ENCODE data around the gene NCOA5.
"Not testable (repeated sequence)": the region's sequence is repeated elsewhere in the genome, so short reads cannot be mapped to it uniquely, and the experiment has no call there.

NCOA5 gene

DNA sequence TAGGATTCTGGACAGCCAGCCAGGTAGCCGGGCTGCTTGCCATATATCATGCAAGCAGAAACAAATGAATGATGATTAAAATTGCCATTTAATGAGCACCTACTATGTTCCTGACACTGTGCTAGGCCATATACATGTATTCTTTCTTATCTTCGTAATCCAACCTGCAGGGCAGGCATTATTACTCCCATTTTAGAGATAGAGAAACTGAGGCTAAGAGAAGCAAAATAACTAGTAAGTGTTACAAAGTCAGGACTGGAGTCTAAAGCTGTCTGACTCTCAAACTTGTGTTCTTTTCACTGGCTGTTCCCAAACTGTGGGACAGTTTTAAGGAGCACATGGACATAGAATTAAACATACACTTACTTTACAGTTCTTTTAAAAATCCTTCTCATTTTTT lies 30.4 kb upstream of the NCOA5 start:
- DNase-seq (ENCODE audit: low read depth) = no peak

DNA sequence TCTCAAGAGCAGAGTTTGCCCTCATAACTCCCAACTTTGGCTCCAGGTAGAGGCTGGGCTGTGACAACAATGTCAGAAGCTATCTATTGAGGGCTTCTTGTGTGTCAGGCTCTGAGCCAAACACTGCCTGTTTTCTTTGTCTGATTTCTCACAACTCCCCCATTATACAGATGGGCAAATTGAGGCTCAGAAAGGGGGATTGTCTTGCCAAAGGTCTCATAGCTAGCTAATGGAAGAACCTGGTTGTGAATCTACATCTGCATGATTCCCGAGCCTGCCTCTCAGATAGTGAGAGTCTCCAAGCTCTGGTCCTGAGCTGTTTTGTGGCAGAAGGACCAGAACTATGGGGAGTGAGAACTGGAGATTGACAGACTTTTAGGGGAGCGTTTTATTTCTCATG lies 29.8 kb upstream of the NCOA5 start:
- no peak for DNase-seq (ENCODE audit: low read depth)

- no peak for DNase-seq (ENCODE audit: low read depth)
Measured at GRCh38 chr20:46119028-46119546, 29.3 kb upstream of the NCOA5 start.

DNA sequence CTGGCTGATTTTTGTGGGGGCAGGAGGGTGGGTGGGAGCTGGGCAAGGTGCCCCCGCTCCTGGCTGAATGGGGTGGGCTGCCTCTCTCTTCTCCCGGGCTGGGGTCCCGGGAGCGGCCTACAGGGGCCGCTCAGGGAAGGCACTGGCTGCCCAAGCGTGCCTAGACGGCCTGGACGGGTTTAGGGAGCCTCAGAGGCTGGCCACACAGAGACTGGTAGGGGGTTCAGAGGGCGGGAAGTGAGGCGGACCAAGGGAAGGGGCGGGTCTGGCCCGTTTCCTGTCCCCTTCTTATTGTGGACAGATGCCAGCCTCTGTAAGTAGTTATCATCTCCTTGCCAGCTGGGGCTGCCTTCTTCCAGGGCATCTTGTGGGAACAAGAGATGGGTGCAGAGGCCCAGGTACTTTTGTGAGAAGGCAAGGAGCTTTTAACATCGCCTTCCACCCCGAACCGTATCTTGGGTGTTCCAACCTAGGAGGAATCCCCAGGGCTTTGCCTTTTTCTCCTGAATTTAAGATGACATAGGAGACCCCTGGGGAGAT lies 28.8 kb upstream of the NCOA5 start:
- no peak for DNase-seq (ENCODE audit: low read depth)

- DNase-seq (ENCODE audit: low read depth) = peak; percentile 55
Measured at GRCh38 chr20:46117704-46118467, 28.1 kb upstream of the NCOA5 start, which contains the start of gene CD40. Gene CD40, plus strand, starts transcription at chr20:46118314. Its CDS starts 30 bp downstream, at chr20:46118344.

- DNase-seq (ENCODE audit: low read depth) = no peak
Measured at GRCh38 chr20:46114449-46114848, 24.7 kb upstream of the NCOA5 start.

GRCh38 chr20:46113113-46113470 lies 23.3 kb upstream of the NCOA5 start:
- DNase-seq (ENCODE audit: low read depth) = no peak

GRCh38 chr20:46112430-46113112 lies 22.8 kb upstream of the NCOA5 start:
- no peak for DNase-seq (ENCODE audit: low read depth)

DNA sequence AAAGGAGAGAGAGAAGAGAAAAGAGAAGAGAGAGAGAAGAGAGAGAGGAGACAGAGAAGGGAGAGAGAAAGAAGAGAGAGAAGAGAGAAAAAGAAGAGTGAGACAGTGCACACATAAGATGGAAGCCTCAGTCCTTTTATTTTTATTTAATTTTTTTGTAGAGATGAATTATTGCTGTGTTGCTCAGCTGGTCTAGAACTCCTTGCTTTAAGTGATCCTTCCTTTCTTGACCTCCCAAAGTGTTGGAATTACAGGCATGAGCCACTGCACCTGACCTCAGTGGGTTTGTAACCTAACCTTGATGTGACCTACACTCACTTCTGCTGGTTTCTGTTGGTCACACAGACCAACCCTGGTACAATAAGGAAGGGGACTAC lies 22.1 kb upstream of the NCOA5 start:
- no peak for DNase-seq (ENCODE audit: low read depth)

GRCh38 chr20:46111028-46111835 lies 21.5 kb upstream of the NCOA5 start:
- no peak for DNase-seq (ENCODE audit: low read depth)

- DNase-seq (ENCODE audit: low read depth) = no peak
Measured at GRCh38 chr20:46108976-46109375, 19.2 kb upstream of the NCOA5 start.

DNA sequence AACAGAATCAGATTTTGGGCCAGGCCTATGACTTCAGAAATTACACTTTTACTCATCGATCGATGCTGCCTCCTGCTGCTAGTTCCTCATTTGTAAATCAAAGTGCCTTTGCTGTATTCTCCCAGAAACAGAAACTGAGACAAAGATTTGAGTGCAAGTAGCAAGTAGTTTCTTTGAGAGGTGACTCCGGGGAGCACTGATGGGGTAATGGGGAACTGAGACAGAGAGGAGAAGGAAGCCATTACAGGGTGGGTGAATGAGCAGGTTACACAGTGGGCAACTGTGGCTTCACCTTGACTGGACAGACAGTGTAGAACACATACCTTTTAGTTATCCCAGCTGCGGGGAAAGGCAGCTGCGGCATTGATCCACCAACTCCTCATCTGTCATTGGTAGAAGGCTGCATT lies 18.7 kb upstream of the NCOA5 start:
- DNase-seq (ENCODE audit: low read depth) = no peak

GRCh38 chr20:46107061-46107460 lies 17.3 kb upstream of the NCOA5 start:
- no peak for DNase-seq (ENCODE audit: low read depth)

DNA sequence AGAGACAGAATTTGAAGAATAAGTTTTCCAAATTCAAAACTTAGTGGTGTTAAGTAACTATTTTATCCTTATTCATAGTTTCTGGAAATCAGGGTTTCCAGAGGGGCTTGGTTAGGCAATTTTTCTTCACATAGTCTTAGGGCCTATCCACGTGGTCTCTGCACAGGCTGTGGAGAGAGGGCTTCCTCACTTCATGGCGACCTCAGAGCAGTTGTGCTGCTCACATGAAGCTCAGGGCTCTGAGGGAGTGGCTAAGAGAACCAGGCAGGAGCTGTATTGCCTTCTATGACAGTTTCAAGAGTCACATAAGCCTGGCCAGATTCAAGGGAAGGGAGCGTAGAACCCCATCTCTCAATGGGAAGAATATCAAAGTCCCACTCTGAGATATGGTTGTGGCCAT lies 14.5 kb upstream of the NCOA5 start:
- DNase-seq (ENCODE audit: low read depth) = no peak

DNA sequence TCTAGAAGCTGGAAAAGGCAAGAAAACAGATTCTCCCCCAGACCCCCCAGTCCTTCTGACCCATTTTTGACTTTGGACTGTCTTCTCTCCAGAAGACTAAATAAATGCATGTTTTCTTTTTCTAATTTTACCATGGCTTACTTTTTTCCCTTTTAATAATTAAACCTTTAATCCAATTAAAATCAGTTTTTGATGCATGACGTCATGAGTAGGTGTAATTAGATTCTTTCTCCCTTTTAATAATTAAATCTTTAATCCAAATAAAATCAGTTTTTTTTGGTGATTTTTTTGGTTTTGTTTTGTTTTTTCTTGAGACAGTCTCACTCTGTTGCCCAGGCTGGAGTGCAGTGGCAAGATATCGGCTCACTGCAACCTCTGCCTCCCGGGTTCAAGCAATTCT lies 13.2 kb upstream of the NCOA5 start:
- DNase-seq (ENCODE audit: low read depth) = no peak

GRCh38 chr20:46101957-46102356 lies 12.2 kb upstream of the NCOA5 start:
- no peak for DNase-seq (ENCODE audit: low read depth)

DNA sequence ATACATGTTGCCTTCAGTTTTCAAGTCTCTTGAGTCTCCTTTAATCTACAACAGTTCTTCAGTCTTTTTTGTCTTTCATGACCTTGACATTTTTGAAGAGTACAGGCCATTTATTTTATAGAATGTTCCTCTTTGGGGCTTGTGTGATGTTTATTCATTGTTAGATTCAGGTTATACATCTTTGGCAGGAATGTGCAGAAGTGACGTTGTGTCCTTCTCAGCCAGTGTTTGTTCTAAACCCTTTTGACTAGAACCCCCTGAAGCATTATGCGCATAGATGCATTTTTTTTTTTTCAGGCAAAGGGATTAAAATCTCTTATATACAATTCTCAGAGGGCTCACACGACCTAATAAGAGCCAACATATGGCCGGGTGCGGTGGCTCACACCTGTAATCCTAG lies 11.2 kb upstream of the NCOA5 start:
- DNase-seq (ENCODE audit: low read depth) = no peak

- not testable (repeated sequence) for DNase-seq (ENCODE audit: low read depth)
Measured at GRCh38 chr20:46100444-46100843, 10.7 kb upstream of the NCOA5 start.

DNA sequence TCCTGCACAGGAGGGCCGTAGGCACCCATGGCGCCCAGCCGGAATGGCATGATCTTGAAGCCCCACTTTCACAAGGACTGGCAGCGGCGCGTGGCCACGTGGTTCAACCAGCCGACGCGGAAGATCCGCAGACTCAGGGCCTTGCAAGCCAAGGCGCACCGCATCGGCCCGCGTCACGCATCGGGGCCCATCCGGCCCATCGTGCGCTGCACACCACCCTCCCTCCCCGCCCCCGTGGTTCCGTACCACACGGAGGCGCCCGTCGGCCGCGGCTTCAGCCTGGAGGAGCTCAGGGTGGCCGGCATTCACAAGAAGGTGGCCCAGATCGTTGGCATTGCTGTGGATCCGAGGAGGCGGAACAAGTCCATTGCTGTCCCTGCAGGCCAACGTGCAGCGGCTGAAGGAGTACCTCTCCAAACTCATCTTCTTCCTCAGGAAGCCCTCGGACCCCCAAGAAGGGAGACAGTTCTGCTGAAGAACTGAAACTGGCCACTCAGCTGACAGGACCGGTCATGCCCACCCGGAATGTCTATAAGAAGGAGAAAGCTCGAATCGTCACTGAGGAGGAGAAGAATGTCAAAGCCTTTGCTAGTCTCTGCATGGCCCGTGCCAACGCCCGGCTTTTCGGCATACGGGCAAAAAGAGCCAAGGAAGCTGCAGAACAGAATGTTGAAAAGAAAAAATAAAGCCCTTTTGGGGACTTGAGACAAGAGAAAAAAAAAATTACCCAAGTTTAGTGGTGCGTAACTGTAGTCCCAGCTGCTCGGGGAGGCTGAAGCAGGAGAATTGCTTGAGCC lies 9.9 kb upstream of the NCOA5 start:
- DNase-seq (ENCODE audit: low read depth) = no peak

GRCh38 chr20:46093531-46093930 lies 3.8 kb upstream of the NCOA5 start:
- DNase-seq (ENCODE audit: low read depth) = no peak
